Stomach (tissue), 9 donors: ENCODE results near the gene CCDC127. TPM values are rescaled to one million over a fixed set of nuclear protein-coding genes. Genes with fewer than 3 reads are reported as not detected.

Experiments used
- DNase-seq, 2 donors: peaks; one replicate each; pipeline versions ENCODE4 v3.0.0 to v3.0.0-alpha.2; 2013 to 2019
- H3K27ac ChIP-seq, 5 donors: fragments of 200-600 bp in 4 of 5; sonication (generic) in 4 of 5; one replicate each; pipeline ENCODE4 v1.5.1; 2013 to 2019; ENCODE audit warnings: mild to moderate bottlenecking in 1 of 5, moderate library complexity in 1 of 5
- H3K27me3 ChIP-seq, 3 donors: fragments of 200-600 bp; sonication (generic); one replicate each; pipeline ENCODE4 v1.5.1; 2017 to 2019; ENCODE audit warnings: mixed run types in 1 of 3
- H3K36me3 ChIP-seq, 4 donors: fragments of 200-600 bp; sonication (generic); 1 replicate in 3 of 4; 2 replicates in 1 of 4; pipeline ENCODE4 v1.5.1; 2016 to 2019
- H3K4me1 ChIP-seq, 4 donors: fragments of 200-600 bp; sonication (generic); one replicate each; pipeline ENCODE4 v1.5.1; 2016 to 2019
- H3K4me3 ChIP-seq, 4 donors: fragments of 200-600 bp; sonication (generic) in 3 of 4; one replicate each; pipeline ENCODE4 v1.5.1; 2016 to 2019; ENCODE audit warnings: mild to moderate bottlenecking in 1 of 4
- H3K9me3 ChIP-seq, 4 donors: fragments of 200-600 bp; sonication (generic); one replicate each; pipeline ENCODE4 v1.5.1; 2016 to 2019
- EP300 ChIP-seq: sonication (generic); formaldehyde crosslinking; IDR thresholded peaks from one replicate; pipeline ENCODE4 v1.6.1; 2017; ENCODE audit warnings: antibody characterized with exemption
- POLR2A ChIP-seq, 4 donors: fragments of 450-650 bp; IDR thresholded peaks; one replicate each; pipeline ENCODE4 v1.6.1; 2016; ENCODE audit warnings: antibody characterized with exemption in 4 of 4, control low read depth in 2 of 4, mild to moderate bottlenecking in 1 of 4, moderate library complexity in 1 of 4
- POLR2AphosphoS5 ChIP-seq, 3 donors: sonication (generic); formaldehyde crosslinking; IDR thresholded peaks; one replicate each; pipeline ENCODE4 v1.6.1; 2016; ENCODE audit warnings: antibody characterized with exemption in 3 of 3
- WGBS, 5 donors: extraction: QIAGEN DNeasy Blood & Tissue Kit in 3 of 5; methylation state at CpG; one replicate each; pipeline versions ENCODE4 v1.1.5 to v1.1.7; 2013 to 2018; 5-methylcytosine and 5-hydroxymethylcytosine counted together
- intact Hi-C: fragments of 100-400 bp; cut with DNase I; formaldehyde crosslinking; loops from one replicate; pipeline ENCODE4 v1.15.1; 2023; ENCODE audit warnings: low total_unique reads
- polyA plus RNA-seq, 3 donors: library from polyadenylated mRNA; stranded (reverse); fragments of 200-250 nt; gene quantifications; one replicate each; pipeline ENCODE4 v1.2.3, GENCODE V29; 2013
- total RNA-seq, 5 donors: library from RNA; depleted of rRNA; stranded (reverse); fragments of >200 nt; gene quantifications; one replicate each; pipeline versions ENCODE4 v1.1.0 to v1.2.3, GENCODE V29; 2014 to 2016
- TF ChIP-seq, protein P1 (sequence below), 7 experiments: fragments of 450-650 bp in 4 of 7; fragments of 200-600 bp in 3 of 7; sonication (generic) in 3 of 7; IDR thresholded peaks; one replicate each; pipeline ENCODE4 v1.5.1; 2016 to 2019; ENCODE audit warnings: antibody characterized with exemption in 7 of 7, control low read depth in 2 of 7, mild to moderate bottlenecking in 1 of 7
- donor health status: healthy with polysubstance abuse.
- donor health status: Bipolar disorder and iron deficiency.
- donor health status: healthy.

CCDC127 gene
- total and polyA plus RNA-seq, 8 donors, result 1.2 to 8.5 (median 1.8) TPM

DNA sequence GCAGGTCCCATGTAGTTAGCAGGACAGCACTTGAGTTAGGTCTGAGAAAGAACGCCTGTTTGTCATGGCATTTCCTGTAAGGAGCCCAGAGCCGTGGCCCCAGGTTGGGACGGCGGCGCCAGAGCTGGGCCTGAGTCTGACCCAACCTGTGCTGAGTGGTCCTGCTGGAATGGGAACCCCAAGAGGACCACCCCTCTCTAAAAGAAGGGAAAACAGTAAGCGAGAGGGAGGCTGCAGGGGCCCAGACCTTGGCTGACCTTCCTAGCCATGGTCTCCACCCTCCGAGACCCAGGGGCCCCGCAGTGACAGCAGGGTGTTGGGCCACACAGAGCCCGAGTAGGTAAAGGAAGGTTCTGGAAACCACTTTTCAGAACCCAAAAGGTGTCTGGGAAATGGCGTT lies 28.5 kb downstream of the CCDC127 start:
- H3K4me1 ChIP-seq, result peaks cover 22 to 41% (median 31%) of the 10 kb centered on the region in 4 donors
- no peak for DNase-seq
- H3K9me3 ChIP-seq, result no peaks in the 10 kb centered on the region
- TF ChIP-seq, protein P1, sequence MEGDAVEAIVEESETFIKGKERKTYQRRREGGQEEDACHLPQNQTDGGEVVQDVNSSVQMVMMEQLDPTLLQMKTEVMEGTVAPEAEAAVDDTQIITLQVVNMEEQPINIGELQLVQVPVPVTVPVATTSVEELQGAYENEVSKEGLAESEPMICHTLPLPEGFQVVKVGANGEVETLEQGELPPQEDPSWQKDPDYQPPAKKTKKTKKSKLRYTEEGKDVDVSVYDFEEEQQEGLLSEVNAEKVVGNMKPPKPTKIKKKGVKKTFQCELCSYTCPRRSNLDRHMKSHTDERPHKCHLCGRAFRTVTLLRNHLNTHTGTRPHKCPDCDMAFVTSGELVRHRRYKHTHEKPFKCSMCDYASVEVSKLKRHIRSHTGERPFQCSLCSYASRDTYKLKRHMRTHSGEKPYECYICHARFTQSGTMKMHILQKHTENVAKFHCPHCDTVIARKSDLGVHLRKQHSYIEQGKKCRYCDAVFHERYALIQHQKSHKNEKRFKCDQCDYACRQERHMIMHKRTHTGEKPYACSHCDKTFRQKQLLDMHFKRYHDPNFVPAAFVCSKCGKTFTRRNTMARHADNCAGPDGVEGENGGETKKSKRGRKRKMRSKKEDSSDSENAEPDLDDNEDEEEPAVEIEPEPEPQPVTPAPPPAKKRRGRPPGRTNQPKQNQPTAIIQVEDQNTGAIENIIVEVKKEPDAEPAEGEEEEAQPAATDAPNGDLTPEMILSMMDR (IDR thresholded peaks at IDR 0.05), result no peak
- TF ChIP-seq POLR2A (IDR thresholded peaks at IDR 0.05) (no peak), EP300 (no peak), POLR2AphosphoS5 (IDR thresholded peaks at IDR 0.05) (no peak)
- intact Hi-C loops, result no loop called here
- peaks cover 0 to 45% (median 9%) of the 10 kb centered on the region in 3 donors for H3K27me3 ChIP-seq
- WGBS, 5 donors, result 80 to 92% (median 81%) methylated on average over 7 to 10 of the region's 10 CpGs
- H3K27ac ChIP-seq, result peak overlapping the region in 1 of 5 donors; percentile 76
- no peaks in the 10 kb centered on the region for H3K36me3 ChIP-seq
- H3K4me3 ChIP-seq, result no peak overlapping the region

DNA sequence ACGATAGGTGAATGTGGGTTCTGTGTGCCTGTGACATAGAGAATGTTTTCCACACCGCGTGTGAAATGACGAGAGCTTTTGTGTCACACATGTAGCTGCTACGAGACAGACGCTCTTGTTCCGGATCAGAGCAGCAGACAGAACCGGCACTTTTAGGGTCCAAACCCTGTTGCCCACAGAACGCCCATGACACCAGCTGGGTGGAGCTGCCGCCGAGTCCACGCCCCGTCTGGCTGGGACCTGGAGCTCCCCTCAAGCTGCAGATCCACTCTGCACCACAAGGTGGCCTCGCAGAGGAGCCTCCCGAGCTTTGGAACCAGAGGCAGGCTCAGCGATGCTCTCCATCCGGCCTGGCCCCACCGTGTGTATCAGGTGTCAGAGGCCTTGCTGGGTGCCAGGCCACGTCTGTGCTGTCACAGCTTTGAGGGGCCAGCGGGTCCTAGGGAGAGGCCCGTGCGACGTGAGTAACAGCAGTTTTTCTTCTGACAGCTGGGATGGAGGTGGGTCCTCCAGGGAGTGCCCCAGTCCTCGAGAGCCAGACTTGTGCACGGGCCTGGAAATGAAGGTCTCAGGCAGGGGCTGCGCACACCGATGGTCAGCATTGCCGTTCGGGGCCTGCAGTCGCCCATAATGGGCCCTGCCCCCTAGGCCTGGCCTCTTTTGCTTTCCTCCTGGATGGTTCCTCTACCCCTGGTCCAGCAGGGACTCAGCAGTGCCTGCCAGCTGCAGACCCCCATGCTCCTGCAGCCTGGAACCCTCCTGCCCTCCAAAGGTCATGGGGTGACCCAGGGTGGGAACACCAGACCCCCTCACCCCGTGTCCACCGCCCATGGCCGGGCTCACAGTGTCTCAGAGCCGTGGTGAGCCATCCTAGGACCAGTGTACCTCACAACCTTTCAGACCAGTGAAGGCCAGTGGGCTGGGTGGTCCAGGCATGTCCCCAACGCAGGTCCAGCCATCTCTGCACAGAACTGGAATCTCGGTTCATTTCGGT lies 29.2 kb downstream of the CCDC127 start:
- H3K9me3 ChIP-seq, result no peaks in the 10 kb centered on the region
- H3K4me1 ChIP-seq, result peaks cover 22 to 41% (median 31%) of the 10 kb centered on the region in 4 donors
- H3K27me3 ChIP-seq, result peaks cover 0 to 45% (median 9%) of the 10 kb centered on the region in 3 donors
- intact Hi-C loops, result no loop called here
- peak overlapping the region in 1 of 5 donors; percentile 76 for H3K27ac ChIP-seq
- DNase-seq, result peak; percentile 92 to 95
- 32 to 49% (median 40%) methylated on average over 24 to 37 of the region's 37 CpGs for WGBS, 5 donors
- TF ChIP-seq POLR2AphosphoS5 (IDR thresholded peaks at IDR 0.05), result peak in 1 of 3 donors; percentile 51
- TF ChIP-seq, protein P1 (IDR thresholded peaks at IDR 0.05), result peak in 6 of 7 experiments; percentile 71 to 97 (median 92)
- no peak for TF ChIP-seq EP300
- no peak for TF ChIP-seq POLR2A (IDR thresholded peaks at IDR 0.05)
- no peaks in the 10 kb centered on the region for H3K36me3 ChIP-seq
- H3K4me3 ChIP-seq, result peak overlapping the region; percentile 20 to 29 (median 22)

DNA sequence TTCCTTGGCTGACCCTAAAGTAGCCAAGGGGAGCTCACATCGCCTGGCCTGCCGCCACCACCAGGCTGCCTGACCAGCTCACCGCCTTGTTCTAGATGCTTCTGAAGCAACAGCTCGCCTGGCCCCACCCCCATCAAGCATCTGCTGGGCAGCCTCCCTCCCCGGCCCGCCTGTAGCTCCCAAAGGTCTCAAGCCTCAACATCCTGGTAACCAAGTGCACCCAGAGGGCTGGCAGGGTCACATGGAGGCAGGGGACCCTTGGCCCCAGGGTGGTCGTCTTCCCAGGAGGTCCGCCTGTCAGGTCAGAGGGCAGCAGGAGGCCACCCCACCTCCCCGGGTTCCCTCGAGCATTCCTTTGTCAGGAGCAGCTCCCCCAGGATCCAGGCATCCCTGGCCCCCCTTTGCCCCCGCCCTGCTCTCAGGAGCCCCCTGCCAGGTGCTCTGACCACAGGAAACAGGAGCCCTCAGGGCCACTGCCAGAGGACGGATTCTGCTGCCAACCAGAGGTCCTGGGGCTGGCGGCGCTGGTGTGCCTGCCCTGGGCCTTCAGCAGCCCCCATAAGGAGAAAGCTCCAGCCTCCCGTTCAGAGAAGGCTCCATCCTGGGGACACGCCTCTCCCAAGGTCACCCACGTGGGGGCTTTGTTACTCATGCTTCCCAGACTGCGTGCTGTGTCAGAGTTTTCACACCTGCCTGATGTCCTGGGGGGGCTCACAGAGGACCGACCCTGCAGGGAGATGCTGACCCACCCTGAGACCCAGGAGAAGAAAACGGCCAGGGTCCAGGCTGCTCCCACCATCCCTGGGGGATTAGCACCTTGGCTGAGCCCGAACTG lies 30.1 kb downstream of the CCDC127 start:
- H3K36me3 ChIP-seq, result no peaks in the 10 kb centered on the region
- H3K27ac ChIP-seq, result no peak overlapping the region
- H3K4me1 ChIP-seq, result peaks cover 22 to 41% (median 31%) of the 10 kb centered on the region in 4 donors
- no peak for TF ChIP-seq POLR2A (IDR thresholded peaks at IDR 0.05)
- TF ChIP-seq, protein P1 (IDR thresholded peaks at IDR 0.05), result no peak
- no peak for TF ChIP-seq POLR2AphosphoS5 (IDR thresholded peaks at IDR 0.05)
- TF ChIP-seq EP300, result no peak
- 45 to 60% (median 48%) methylated on average over 13 to 21 of the region's 21 CpGs for WGBS, 5 donors
- no peak for DNase-seq
- H3K4me3 ChIP-seq, result peak overlapping the region; percentile 20 to 29 (median 22)
- intact Hi-C loops, result no loop called here
- H3K27me3 ChIP-seq, result peaks cover 0 to 40% (median 9%) of the 10 kb centered on the region in 3 donors
- no peaks in the 10 kb centered on the region for H3K9me3 ChIP-seq

DNA sequence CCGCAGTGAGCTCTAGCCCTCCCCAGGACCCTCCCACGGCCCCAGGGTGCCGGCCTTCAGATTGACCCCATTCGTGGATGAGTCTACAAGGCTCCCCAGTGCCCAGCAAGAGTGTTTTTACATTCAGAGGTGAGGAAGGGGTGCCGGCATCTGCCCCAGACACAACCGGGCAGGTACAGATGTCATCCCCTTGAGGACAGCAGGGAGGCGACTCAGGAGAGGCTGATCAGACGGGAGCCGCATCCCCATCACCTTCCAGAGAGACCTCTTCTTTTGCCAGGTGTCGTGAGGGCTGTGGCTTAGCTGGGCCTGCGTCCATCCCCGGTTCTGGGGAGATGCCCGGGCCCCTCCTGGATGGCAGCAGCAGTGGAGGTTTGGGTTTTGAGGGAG lies 30.9 kb downstream of the CCDC127 start:
- Histone ChIP-seq H3K9me3 (no peaks in the 10 kb centered on the region), H3K27ac (no peak overlapping the region), H3K36me3 (no peaks in the 10 kb centered on the region), H3K4me1 (peaks cover 22 to 41% (median 29%) of the 10 kb centered on the region in 4 donors), H3K27me3 (peaks cover 0 to 35% (median 7%) of the 10 kb centered on the region in 3 donors), H3K4me3 (no peak overlapping the region)
- WGBS, 5 donors, result 79 to 85% (median 80%) methylated on average over 11 to 13 of the region's 13 CpGs
- no peak for DNase-seq
- TF ChIP-seq, protein P1 (IDR thresholded peaks at IDR 0.05), result no peak
- TF ChIP-seq EP300, result no peak
- no peak for TF ChIP-seq POLR2A (IDR thresholded peaks at IDR 0.05)
- TF ChIP-seq POLR2AphosphoS5 (IDR thresholded peaks at IDR 0.05), result no peak
- intact Hi-C loops, result no loop called here
